ENCODE results near the gene P2RX6.

DNA sequence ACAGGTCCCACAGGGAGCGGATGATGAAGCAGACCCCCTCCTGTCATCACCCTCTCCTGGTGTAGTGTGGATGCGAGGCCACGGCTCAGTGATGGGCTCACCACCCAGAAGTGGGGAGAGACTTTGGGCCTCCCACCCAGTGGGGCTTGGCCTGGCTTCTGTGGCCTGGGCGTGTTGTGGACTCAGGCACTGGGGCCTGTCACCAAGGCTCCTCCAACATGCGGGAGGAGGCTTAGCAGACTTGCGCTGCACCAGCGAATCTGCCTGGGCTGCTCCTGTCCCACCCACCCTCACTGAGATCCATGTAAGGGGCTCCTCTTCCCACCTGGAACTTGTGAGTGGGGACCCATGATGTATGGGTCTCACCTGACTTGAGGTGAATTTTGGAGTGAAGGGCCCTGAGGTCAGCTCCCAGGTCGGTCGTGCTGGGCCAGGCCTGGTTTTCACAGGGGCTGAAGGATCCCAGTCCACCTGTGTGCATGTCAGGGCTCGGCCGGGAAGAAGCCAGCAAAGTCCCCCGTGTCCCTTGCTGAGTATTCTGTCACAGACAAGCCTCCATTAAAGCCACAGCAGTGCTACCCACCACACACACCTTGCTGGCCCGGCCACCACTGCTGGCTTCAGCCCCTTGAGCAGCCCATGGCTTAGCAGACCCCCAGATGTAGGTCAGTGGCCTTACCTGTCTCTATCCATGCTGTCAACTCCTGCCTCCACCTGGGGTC is 17.3 kb upstream of the P2RX6 start:
- TF ChIP-seq POLR2AphosphoS5 (IDR thresholded peaks at IDR 0.05; ENCODE audit: low read depth, low read length) (peak; percentile 41; the same call in 1 of the 2 replicates), TAF1 (IDR thresholded peaks at IDR 0.05; ENCODE audit: low read depth, low read length) (no peak)
